Measurements from ENCODE around the gene KIAA1217.

The KIAA1217 gene

DNA sequence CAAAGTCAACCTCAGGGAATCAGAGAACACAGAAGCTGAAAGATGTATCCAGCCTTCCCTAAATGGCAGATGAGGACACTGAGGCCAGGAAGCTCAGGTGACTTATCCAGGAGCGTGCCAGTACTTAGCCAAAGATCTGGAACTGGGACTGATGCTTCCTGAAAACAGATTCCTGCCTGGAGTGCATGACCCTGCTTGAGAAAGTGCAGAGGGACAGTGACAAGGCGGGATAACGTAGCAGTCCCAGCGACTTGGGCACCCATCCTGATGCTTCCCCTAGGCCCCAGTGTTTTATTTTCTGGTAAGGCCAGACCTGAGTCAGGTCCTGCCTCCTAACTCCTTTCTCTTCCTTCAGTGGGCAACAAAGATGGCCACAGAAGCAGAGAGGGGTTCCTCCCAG is 48.6 kb downstream of the KIAA1217 start:
- no peak overlapping the region for H3K4me3 ChIP-seq (ENCODE audit: low read depth, low read length)
- in situ Hi-C loops (cut with HindIII; ENCODE audit: low sequenced_read_pairs), result no loop called here
- no peak for DNase-seq (ENCODE audit: low read depth)
- TF ChIP-seq, protein P1, sequence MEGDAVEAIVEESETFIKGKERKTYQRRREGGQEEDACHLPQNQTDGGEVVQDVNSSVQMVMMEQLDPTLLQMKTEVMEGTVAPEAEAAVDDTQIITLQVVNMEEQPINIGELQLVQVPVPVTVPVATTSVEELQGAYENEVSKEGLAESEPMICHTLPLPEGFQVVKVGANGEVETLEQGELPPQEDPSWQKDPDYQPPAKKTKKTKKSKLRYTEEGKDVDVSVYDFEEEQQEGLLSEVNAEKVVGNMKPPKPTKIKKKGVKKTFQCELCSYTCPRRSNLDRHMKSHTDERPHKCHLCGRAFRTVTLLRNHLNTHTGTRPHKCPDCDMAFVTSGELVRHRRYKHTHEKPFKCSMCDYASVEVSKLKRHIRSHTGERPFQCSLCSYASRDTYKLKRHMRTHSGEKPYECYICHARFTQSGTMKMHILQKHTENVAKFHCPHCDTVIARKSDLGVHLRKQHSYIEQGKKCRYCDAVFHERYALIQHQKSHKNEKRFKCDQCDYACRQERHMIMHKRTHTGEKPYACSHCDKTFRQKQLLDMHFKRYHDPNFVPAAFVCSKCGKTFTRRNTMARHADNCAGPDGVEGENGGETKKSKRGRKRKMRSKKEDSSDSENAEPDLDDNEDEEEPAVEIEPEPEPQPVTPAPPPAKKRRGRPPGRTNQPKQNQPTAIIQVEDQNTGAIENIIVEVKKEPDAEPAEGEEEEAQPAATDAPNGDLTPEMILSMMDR (IDR thresholded peaks at IDR 0.05; ENCODE audit: low read depth, low read length, missing control alignments), result no peak

DNA sequence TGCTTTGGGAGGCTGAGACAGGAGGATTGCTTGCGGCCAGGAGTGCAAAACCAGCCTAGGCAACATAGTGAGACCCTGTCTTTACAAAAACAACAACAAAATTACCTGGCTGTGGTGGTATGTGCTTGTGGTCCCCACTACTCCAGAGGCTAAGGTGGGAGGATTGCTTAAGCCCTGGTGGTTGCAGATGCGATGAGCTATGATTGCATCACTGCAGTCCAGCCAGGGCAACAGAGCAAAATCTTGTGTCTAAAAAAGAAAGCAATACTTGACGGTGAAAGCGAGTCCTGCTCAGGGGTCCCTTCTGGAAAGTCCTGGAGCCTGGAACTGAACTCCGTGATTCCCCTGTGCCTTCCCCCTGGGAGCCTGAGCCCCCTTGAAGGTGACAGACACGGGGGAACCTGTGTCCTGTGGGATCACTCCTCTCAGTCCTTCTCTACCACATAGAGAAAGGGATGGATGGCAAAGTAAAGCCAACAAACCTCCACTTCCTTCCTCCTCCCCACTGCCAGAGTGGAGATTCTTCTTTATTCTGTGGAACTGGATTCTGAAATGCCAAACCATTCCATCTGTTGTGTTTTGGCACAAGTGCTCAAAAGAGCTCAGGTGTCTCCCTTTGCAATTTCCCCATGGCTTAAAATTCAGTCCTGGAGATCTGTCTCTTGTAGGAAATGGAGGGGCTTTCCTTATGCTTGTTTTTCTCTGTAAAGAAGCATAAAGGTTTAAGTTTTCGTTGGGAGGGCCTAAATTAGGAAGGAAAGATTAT is 50.6 kb downstream of the KIAA1217 start:
- TF ChIP-seq, protein P1 (IDR thresholded peaks at IDR 0.05; ENCODE audit: low read depth, low read length, missing control alignments), result no peak
- in situ Hi-C loops (cut with HindIII; ENCODE audit: low sequenced_read_pairs), result no loop called here
- no peak overlapping the region for H3K4me3 ChIP-seq (ENCODE audit: low read depth, low read length)
- DNase-seq (ENCODE audit: low read depth), result no peak

DNA sequence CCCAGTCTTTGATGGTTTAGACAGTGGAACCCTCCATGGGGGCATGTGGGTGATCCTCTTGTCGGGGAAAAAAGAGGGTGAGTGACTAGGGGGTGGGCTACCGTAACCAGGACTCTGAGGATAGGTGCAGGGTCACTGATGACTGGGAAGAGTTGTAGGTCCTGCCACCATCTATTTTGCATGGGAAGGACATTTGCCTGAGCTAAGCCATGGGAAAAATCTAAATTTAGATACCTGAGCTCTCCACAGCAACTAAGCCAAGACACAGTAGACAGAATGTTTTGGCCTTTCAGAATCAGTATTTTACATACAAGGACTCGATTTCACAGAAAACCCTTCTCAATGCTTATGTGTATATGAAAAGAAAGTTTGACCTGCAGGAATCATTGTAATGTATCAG is 52.7 kb downstream of the KIAA1217 start:
- no peak for DNase-seq (ENCODE audit: low read depth)
- no peak overlapping the region for H3K4me3 ChIP-seq (ENCODE audit: low read depth, low read length)
- in situ Hi-C loops (cut with HindIII; ENCODE audit: low sequenced_read_pairs), result no loop called here
- TF ChIP-seq, protein P1 (IDR thresholded peaks at IDR 0.05; ENCODE audit: low read depth, low read length, missing control alignments), result no peak

DNA sequence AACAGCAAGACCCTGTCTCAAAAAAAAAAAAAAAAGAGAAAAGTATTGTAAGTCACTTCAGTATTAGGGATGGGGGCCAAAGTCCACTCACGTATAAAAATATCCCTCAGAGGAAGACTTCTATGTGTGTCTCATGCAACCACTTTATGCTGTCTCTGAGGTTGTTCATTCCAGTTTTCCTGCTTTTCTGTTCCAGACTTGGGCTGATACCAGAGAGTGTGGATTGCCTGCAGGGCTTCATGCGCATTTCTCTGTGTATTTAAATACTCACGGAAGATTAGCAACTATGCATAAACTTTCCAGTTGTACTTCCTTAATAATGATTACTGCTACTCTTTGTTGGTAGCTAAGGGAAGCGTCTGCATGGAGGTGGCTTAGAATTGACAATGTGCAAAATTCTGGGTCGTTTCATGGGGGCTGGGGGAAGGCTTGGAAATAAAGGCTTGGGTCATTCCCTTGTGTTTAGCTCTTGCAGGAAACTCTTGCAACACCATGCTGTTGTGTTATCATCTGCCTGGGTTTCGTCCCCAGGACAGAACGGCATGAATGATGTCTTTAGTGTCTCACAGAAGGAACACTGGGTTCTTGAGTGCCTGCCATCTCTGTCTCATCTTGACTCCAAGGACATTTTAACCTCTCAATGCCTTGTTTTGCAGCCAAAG is 54.1 kb downstream of the KIAA1217 start:
- in situ Hi-C loops (cut with HindIII; ENCODE audit: low sequenced_read_pairs), result no loop called here
- TF ChIP-seq, protein P1 (IDR thresholded peaks at IDR 0.05; ENCODE audit: low read depth, low read length, missing control alignments), result no peak
- DNase-seq (ENCODE audit: low read depth), result no peak
- no peak overlapping the region for H3K4me3 ChIP-seq (ENCODE audit: low read depth, low read length)

DNA sequence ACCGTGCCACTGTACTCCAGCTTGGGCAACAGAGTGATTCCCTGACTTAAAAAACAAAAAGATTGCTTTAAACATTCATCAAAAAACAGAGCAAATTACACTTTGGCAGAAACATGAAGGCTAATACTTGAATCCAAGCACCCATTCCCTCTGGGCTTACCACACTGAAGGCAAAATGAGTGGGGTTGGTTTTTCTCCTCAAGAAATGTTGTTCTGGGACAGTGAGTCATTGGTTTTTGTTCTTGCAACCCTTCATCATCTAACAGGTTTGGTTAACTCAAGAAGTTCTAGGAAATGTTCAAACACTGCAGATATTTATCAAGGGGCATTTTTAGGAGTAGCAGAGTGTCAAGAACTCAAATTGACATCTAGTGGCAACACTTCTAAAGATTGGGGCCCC is 60.5 kb downstream of the KIAA1217 start:
- TF ChIP-seq, protein P1 (IDR thresholded peaks at IDR 0.05; ENCODE audit: low read depth, low read length, missing control alignments), result no peak
- H3K4me3 ChIP-seq (ENCODE audit: low read depth, low read length), result no peak overlapping the region
- DNase-seq (ENCODE audit: low read depth), result no peak
- in situ Hi-C loops (cut with HindIII; ENCODE audit: low sequenced_read_pairs), result no loop called here

DNA sequence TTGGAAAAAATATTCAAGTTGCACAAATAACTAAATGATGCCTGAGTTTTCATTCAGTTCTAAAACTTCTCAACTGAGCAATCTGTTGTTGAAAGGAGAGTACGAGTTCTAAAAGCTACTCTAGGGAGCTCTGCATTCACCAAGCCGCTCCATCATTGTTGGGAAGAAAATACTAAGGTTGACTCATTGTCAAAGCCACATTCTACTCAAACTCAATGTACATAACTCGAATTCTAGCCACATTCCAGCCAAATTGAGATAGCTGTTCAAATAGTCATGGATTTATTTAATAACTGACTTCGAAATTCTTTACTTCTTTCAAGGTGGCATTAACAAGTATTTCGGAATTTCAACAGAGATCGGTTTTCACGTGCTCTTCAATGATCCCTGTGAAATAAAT is 63.4 kb downstream of the KIAA1217 start:
- in situ Hi-C loops (cut with HindIII; ENCODE audit: low sequenced_read_pairs), result no loop called here
- DNase-seq (ENCODE audit: low read depth), result no peak
- TF ChIP-seq, protein P1 (IDR thresholded peaks at IDR 0.05; ENCODE audit: low read depth, low read length, missing control alignments), result no peak
- H3K4me3 ChIP-seq (ENCODE audit: low read depth, low read length), result no peak overlapping the region

Measured in astrocyte of the cerebellum (primary cell).